GM19324 (cell line): Measurements from ENCODE around the gene KIFBP.
"Not testable (repeated sequence)": the region's sequence is repeated elsewhere in the genome, so short reads cannot be mapped to it uniquely, and the experiment has no call there.

Experiments
- ATAC-seq: cut with Tn5 transposase; IDR thresholded peaks from one replicate; pipeline ENCODE4 v1.9.1; 2021; ENCODE audit warnings: mild to moderate bottlenecking, moderate library complexity; ENCODE audit not compliant: unreplicated experiment, low FRiP score

Gene KIFBP

DNA sequence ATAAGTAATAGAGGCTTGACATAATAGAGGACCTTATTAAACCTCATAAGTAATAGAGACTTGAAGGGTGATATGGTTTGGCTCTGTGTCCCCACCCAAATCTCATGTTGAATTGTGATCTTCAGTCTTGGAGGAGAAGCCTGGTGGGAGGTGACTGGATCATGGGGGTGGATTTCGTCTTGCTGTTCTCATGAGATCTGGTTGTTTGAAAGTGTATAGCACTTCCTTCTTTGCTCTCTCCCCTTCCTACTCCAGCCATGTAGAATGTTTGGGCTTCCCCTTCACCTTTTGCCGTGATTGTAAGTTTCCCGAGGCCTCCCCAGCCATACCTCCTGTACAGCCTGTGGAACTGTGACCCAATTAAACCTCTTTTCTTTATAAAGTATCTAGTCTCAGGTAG lies 8.6 kb downstream of the KIFBP start:
- ATAC-seq: peak; percentile 35

DNA sequence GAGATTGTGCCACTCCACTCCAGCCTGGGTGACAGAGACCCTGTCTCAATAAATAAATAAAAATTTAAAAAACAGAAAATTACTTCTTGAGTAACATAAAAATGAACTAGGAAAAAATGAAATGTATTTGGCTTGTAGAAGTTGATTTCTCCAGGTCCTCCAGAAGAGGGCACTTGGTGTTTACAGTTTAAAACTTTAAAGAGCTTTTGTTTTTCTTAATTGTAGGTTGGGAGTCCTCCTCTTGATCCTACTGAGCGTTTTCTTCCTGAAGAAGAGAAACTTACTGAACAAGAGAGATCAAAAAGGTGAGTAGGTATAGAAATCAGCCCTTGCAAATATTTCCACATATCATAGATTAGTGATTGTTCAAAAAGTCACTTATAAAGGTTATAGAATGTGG lies 16.2 kb downstream of the KIFBP start:
- ATAC-seq: no peak

DNA sequence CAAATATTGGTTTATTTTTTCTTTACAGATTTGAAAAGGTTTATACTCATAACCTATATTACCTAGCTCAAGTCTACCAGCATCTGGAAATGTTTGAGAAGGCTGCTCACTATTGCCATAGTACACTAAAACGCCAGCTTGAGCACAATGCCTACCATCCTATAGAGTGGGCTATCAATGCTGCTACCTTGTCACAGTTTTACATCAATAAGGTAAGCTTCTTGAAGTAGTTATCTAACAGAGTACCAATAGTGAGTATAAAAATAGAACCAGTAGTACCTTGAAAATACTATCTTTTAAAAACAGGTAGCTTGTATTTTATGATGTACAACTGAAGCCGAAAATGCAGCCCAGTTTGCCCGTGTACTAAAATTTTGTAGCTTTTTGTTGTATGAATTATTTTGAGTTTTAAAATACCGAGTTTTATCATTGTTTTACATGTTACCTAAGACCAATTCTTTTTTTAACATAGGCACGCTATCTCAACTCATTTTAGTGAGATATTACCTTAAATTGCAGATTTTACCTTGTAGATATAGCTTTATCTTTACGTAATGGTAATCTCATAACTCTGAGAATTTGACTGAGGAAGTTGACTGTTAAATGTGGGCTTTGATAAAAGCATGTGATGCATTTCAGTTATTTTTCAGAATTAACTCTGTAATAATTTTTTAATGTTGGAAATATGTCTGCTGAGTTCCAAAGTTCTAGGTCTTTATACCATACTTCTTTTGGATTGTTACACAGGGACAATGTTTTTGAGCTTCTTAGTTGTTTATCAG lies 17.3 kb downstream of the KIFBP start:
- ATAC-seq: no peak

DNA sequence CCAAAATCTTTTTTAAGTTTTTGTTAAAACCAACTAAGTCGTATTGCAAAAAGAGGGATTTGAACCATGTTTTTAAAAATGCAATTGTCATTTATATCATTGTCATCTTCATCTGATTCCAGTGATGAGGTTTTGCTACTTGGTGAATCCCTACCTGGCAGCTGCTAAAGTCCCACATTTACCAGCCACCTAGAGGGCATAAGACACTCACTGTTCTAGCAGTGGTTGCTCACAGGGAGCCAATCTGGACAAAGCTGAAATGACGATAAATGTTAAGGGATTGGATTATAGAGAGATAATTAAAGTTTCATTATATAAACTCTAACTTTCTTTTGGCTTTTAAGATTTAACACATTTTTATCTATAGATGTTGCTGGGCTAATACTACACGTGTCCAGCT lies 18.7 kb downstream of the KIFBP start:
- ATAC-seq: no peak

DNA sequence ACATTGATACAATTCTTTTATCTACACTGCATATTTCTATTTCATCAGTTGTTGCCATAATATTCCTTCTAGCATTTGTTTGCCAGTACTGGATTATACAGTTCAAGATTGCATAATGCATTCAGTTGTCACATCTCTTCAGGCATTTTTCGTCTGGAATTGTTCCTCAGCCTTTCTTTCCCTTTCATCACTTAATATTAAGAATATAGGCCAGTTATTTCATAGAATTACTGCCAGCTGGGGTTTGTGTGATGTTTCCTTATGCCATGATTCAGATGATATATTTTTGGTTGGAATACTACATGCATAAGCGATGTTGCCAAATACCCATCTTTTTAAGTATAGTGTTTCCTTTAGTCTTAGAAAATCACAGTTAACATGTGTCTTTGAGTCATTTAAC lies 20.8 kb downstream of the KIFBP start:
- ATAC-seq: no peak

DNA sequence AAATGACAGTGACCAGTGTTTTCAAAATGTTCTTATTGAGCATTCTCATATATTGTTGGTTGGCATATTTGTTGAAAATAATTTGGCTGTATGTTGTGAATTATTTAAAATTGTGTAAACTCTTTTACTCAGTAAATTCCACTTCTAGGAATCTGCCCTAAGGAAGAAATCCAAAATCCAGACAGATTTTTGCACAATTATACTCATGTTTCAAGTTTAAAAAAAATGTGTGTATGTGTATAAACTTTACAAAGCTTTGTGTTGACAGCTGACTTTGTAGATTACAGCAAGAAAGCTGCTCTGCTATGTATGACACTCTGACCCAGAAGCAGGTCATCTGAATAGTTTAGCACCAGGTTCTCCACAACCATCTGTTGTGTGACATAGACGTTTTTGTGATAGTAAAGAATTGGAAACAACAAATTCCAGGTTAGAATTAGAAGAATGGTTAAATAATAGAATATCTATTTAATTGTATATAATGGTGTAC lies 21.6 kb downstream of the KIFBP start:
- ATAC-seq: no peak

DNA sequence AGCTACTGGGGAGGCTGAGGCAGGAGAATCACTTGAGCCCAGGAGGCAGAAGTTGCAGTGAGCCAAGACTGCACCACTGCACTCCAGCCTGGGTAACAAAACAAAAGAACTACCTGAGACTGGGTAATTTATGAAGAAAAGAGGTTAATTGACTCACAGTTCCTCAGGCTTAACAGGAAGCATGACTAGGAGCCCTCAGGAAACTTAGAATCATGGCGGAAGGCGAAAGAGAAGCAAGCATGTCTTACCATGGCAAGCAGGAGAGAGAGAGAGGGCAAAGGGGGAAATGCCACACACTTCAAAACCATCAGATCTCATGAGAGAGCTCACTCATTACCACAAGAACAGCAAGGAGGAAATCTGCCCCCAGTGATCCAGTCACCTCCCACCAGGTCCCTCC lies 24.2 kb downstream of the KIFBP start:
- not testable (repeated sequence) for ATAC-seq

DNA sequence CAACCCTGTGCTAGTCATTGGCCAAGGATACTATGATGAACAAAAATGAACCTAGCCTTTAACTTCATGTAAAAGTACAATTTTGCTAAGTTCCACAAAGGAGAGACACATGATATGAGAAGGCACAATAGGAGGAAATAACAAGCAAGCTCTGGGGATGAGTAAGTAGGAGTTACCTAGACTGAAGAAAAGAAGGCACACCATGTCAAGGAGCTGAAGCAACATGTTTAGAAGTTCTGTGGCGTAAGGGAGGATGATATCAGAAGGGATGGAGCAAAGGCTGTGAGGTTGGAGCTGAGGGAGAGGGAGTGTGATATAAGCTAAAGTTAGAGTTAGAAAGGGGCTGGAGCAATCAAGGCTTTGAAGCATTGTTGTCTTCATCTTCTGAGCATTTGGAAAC lies 25.6 kb downstream of the KIFBP start:
- ATAC-seq: no peak

DNA sequence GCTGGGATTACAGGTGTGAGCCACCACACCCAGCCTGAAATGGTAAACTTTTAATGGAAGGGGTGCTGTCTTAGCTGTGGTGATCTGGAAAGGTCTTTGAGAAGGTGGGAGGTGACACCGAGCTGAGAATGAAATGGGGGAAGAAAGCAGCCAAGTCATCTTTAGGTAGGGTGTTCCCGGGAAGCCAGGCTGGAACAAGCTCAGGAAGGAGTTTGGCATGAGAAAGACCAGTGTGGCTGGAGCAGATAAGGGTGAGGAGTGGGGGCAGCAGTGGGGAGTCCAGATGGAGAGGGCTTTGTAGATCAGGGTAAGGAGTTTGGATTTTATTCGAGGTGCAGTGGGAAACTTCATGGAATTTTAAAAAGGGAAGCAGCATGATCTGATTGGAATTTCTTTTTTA lies 30.0 kb downstream of the KIFBP start:
- no peak for ATAC-seq

DNA sequence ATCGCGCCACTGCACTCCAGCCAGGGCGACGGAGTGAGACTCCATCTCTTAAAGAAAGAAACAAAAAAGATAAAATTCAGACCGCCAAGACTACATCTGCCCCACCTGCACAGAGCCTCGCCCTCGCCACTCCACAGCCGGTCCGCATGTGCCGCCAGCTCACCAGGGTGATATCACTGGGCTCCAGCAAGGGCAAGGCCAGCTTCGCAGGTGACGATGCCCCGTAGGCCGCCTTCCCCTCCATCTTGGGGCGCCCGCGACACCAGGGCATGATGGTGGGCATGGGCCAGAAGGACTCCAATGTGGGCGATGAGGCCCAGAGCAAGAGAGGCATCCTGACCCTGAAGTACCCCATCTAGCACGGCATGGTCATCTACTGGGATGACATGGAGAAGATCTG lies 34.0 kb downstream of the KIFBP start:
- ATAC-seq: no peak

DNA sequence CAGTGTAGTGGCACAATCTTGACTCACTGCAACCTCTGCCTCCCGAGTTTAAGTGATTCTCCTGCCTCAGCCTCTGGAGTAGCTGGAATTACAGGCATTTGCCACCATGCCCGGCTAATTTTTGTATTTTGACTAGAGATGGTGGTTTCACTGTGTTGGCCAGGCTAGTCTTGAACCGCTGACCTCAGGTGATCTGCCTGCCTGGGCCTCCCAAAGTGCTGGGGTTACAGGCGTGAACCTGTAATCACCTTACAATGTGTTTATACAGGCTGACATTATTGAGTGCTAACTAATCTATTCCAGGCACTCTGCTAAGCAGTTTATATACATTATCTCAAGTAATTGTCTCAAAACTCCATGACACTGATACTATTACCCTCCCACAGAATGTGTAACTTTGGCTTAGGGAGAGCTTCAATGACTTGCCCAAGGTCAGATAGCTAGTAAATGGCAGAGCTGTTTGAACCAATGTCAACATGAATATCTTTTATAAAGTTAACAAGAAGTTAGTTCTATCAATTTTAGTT lies 36.8 kb downstream of the KIFBP start:
- ATAC-seq: no peak

DNA sequence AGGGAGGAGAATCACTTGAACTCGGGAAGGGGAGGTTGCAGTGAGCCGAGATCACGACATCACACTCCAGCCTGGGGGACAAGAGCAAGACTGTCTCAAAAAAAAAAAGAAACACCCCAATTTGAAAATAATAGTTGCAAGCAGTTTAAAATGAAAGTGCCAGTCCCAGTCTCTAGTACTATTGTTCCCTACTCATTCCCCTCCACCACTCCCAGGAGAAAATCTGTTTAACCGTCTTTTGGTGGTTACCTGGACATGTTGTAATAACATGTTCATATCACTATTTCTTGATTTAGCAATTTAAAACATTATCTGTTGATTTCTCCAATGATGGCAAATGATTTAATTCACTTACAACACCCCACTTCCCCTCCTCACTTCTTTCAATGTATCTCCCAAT lies 44.7 kb downstream of the KIFBP start:
- no peak for ATAC-seq

DNA sequence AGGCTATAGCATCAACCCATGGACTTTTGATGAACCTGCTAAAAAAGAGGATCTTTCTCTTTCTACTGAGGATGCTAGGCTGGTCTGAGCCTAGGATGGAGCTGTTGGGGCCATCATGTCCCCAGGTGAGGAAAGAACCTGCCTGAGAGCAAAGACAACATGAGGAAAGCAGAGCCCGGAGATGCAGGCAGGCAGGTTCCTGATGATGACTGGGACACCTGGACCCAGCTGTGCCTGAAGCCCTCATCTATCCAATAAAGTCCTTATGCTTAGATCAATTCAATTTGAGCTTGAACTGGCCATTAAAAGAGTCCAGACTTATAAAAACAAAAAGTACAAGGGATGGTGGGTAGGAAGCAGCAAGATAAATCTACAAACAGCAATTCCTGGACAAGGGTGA lies 48.9 kb downstream of the KIFBP start:
- no peak for ATAC-seq

DNA sequence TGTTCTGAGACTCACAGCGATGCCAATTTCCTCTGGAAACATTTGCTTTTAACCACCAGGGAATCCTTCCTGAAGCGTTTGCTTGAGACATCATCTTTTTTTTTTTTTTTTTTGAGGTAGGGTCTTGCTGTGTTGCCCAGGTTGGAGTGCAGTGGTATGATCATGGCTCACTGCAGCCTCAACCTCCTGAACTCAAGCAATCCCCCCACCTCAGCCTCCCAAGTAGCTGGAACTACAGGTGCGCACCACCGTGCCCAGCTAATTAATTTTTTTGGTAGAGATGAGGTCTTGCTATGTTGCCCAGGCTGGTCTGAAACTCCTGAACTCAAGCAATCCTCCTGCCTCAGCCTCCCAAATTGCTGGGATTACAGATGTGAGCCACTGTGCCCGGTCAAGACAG lies 52.3 kb downstream of the KIFBP start:
- not testable (repeated sequence) for ATAC-seq

DNA sequence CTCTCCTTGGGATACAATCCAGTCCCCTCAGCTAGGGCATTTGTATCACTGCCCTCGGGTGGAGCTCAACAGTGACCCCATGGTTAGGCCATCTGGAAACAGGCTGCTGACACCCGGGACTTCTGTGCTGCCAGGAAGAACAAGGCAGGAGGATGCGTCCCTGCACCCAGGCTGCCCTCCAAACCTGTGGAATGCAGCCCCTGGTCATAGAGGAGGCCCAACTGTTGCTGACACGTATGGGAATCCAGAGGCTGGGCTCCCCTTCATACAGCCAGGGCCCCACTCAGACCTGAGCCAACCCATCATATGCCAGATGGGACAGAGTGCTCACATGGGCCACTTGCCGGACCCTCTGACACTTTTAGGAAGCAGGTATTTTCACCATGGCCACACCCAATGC lies 53.8 kb downstream of the KIFBP start:
- ATAC-seq: no peak

DNA sequence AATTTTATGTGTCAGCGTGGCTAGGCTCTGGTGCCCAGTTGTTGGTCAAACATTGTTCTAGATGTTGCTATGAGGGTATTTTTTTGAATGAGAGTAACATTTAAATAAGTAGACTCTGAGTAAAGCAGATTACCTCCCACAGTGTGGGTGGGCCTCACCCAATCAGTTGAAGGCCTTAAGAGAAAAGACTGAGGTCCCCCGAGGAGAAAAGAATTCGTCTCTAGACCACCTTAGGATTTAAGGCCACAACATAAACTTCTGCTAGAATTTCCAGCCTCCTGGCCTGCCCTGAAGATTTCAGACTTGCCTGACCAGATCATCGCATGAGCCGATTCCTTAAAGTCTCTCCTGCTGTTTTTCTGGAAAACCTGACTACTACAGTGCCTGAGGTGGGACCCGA lies 54.2 kb downstream of the KIFBP start:
- no peak for ATAC-seq

DNA sequence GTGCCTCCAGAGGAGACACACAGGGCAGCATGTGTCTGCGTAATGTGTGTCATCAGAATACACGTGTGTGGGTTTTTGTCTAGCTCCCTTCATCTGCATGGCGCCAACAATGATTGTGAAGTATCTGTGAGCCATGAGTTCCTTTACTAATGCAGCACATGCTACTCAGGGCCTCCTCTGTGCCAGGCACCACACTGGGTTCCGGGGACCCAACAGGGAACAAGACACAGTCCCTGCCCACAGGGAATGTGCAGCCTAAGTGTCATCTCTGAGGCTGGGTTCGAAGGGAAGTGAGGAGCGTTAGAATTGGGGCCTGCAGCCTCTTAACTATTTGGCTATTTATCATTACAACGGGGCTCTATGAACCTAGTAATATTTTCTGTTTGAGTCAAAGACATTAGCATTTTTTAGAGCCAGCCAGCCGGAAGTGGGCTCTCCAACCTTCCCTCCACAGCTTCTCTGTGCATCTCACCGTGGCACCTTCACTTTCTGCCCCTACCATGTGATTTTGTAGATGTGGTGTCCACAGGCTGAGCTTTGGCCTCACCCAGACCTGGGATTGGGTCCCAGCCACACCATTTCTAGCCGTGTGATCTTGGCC lies 55.4 kb downstream of the KIFBP start:
- no peak for ATAC-seq

DNA sequence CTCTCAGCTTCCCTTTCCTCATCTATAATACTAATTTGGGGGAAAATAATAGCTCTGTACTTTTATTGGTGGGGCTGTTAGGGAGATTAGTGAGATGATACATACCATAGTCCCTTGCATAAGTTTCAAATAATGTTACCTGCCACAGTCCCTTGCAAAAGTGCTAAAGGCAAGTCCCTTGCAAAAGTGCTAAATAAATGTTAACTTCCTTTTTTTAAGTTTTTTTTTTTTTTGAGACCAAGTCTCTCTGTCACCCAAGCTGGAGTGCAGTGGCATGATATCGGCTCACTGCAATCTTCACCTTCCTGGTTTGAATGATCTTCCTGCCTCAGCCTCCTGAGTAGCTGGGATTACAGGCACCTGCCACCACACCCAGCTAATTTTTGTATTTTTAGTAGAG lies 55.9 kb downstream of the KIFBP start:
- no peak for ATAC-seq

DNA sequence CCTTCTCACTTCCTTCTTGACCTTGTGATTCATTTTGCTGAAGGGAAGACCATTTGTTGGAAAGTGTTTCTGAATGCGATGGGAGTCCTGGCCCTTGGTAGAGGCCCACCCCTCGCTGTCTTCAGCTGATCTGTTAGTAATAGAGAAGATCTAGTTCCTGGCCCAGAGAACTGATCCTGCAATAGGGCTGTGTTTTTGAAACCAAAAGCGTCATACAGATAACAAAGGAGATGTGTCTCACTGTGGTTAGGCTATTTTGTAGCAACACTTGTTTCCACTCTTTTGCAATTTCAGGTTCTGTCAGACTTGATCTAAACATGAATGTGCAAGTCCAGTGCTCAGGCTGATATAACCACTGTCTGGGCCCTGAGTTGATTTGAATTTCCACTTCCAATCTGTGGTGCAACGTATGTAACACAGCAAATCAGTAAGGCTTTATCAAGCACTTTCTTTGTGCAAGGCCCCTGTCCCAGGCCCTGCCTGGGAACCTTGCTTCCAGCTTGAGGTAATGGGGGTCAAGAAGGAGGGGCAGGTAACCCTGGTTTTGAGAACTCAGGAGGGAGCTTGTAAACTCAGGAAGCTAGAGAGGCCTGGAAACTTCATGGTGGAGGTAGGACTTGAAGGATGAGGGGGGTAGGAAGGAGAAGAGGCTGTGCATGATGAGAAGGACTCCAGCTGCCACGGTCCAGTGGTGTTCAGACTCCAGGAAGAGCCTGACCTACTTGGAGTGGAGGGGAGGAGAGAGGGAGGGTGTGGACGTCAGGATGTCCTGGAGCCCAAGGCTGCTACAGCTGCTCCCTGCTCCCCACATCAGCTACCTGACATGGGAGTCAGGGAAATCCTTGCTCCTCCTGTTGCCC lies 57.1 kb downstream of the KIFBP start:
- peak; percentile 61 for ATAC-seq

DNA sequence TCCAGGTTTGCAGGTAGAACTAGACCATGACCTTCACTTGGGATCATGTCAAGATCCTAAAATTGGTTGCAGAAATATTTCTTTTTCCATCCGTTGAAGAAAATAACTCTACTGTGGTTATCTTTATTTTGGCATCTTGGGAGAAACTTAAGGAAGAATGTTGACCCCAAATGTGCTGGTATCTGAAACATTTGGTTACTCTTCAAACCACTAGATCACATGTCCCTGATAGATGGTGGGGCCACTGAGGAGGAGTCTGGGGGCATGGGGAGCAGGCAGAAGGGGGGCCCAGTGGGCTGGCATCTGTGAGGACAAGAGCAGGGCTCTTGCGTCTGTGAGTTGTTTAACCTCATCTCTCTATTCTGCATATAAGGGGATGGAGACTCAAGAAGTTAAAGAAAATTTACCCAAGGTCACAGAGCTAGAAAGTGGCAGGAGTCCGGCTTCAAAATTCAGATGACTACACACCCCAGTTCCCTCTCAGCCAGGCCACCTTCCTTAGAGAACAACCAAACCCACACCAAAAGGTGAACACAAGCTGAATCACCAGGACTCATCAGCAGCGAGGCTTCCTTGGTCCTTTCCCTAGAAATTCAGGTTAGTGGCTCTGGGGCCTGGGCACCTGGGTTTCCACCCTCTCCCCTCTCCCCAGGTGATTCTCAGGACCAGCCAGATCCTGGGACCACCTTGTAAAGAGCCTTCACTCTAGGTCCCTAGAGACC lies 58.7 kb downstream of the KIFBP start:
- ATAC-seq: no peak
